Activated gamma-delta T cell (primary cell): ENCODE results near the gene KTN1.
A peak's percentile ranks its signal among the peaks of the same experiment; 100 is the strongest.

Experiments
- DNase-seq: peaks from one replicate; lab custom pipeline; 2025; lab: John Stamatoyannopoulos, UW
- total RNA-seq, 2 donors: gene quantifications; one replicate each; lab custom pipeline; 2026; lab: John Stamatoyannopoulos, UW

KTN1 gene
- 445 to 502 reads per million in 2 donors for total RNA-seq

- peak; percentile 80 for DNase-seq
Measured at GRCh38 chr14:55579724-55580469, at the start of gene KTN1. Gene KTN1 (plus strand): TSS chr14:55580207. CDS start chr14:55612049, 31,842 bp downstream.

GRCh38 chr14:55530464-55530863, 49.5 kb upstream of the KTN1 start:
- DNase-seq: no peak

- DNase-seq: no peak
Measured at GRCh38 chr14:55532645-55533344, 47.2 kb upstream of the KTN1 start.

- no peak for DNase-seq
Measured at GRCh38 chr14:55533960-55534359, 46.0 kb upstream of the KTN1 start.

- DNase-seq: no peak
Measured at GRCh38 chr14:55535516-55536203, 44.3 kb upstream of the KTN1 start.

GRCh38 chr14:55536204-55536708, 43.8 kb upstream of the KTN1 start:
- no peak for DNase-seq

GRCh38 chr14:55537782-55538181, 42.2 kb upstream of the KTN1 start:
- no peak for DNase-seq

- DNase-seq: no peak
Measured at GRCh38 chr14:55539975-55540374, 40.0 kb upstream of the KTN1 start.

GRCh38 chr14:55540847-55541773, 38.9 kb upstream of the KTN1 start:
- no peak for DNase-seq

- DNase-seq: no peak
Measured at GRCh38 chr14:55545779-55546178, 34.2 kb upstream of the KTN1 start.

- no peak for DNase-seq
Measured at GRCh38 chr14:55546212-55546874, 33.7 kb upstream of the KTN1 start.

GRCh38 chr14:55547650-55548315, 32.2 kb upstream of the KTN1 start:
- no peak for DNase-seq

- DNase-seq: no peak
Measured at GRCh38 chr14:55553791-55554190, 26.2 kb upstream of the KTN1 start.

- DNase-seq: no peak
Measured at GRCh38 chr14:55556929-55557623, 22.9 kb upstream of the KTN1 start.

GRCh38 chr14:55562135-55562534, 17.9 kb upstream of the KTN1 start:
- no peak for DNase-seq

GRCh38 chr14:55568618-55569017, 11.4 kb upstream of the KTN1 start:
- no peak for DNase-seq

- no peak for DNase-seq
Measured at GRCh38 chr14:55571125-55571889, 8.7 kb upstream of the KTN1 start.

- no peak for DNase-seq
Measured at GRCh38 chr14:55572578-55572977, 7.4 kb upstream of the KTN1 start.

- no peak for DNase-seq
Measured at GRCh38 chr14:55574988-55575387, 5.0 kb upstream of the KTN1 start.
